ENCODE data around the gene CCDC149.

DNA sequence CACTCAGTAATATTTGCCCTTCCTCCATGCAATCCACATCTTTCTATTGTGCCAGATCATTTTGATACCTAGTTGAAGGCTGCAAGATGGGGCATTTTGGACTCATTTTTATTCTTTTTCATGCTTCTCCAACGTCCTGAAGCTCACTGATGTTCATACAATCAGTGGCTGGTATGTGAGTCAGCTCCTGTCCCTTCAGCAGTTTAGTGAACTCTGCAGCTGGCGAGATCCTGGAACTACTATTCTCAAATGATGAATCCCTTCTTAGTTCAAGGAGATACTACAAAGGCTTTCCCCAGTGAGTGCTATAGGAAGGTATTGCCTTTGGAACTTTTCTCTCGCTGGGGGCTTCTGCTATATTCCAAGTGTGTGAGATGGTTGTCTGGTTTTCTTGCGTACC is 9.6 kb upstream of the CCDC149 start:
- TF ChIP-seq, protein P1, sequence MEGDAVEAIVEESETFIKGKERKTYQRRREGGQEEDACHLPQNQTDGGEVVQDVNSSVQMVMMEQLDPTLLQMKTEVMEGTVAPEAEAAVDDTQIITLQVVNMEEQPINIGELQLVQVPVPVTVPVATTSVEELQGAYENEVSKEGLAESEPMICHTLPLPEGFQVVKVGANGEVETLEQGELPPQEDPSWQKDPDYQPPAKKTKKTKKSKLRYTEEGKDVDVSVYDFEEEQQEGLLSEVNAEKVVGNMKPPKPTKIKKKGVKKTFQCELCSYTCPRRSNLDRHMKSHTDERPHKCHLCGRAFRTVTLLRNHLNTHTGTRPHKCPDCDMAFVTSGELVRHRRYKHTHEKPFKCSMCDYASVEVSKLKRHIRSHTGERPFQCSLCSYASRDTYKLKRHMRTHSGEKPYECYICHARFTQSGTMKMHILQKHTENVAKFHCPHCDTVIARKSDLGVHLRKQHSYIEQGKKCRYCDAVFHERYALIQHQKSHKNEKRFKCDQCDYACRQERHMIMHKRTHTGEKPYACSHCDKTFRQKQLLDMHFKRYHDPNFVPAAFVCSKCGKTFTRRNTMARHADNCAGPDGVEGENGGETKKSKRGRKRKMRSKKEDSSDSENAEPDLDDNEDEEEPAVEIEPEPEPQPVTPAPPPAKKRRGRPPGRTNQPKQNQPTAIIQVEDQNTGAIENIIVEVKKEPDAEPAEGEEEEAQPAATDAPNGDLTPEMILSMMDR (IDR thresholded peaks at IDR 0.05): no peak
- TF ChIP-seq POLR2AphosphoS5 (IDR thresholded peaks at IDR 0.05; ENCODE audit: low read depth, low read length) (no peak), SIN3A (IDR thresholded peaks at IDR 0.05; ENCODE audit: borderline replicate concordance, insufficient read depth, low read depth, low read length) (no peak)
- TF ChIP-seq, protein P2, sequence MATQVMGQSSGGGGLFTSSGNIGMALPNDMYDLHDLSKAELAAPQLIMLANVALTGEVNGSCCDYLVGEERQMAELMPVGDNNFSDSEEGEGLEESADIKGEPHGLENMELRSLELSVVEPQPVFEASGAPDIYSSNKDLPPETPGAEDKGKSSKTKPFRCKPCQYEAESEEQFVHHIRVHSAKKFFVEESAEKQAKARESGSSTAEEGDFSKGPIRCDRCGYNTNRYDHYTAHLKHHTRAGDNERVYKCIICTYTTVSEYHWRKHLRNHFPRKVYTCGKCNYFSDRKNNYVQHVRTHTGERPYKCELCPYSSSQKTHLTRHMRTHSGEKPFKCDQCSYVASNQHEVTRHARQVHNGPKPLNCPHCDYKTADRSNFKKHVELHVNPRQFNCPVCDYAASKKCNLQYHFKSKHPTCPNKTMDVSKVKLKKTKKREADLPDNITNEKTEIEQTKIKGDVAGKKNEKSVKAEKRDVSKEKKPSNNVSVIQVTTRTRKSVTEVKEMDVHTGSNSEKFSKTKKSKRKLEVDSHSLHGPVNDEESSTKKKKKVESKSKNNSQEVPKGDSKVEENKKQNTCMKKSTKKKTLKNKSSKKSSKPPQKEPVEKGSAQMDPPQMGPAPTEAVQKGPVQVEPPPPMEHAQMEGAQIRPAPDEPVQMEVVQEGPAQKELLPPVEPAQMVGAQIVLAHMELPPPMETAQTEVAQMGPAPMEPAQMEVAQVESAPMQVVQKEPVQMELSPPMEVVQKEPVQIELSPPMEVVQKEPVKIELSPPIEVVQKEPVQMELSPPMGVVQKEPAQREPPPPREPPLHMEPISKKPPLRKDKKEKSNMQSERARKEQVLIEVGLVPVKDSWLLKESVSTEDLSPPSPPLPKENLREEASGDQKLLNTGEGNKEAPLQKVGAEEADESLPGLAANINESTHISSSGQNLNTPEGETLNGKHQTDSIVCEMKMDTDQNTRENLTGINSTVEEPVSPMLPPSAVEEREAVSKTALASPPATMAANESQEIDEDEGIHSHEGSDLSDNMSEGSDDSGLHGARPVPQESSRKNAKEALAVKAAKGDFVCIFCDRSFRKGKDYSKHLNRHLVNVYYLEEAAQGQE (IDR thresholded peaks at IDR 0.05; ENCODE audit: insufficient read depth in 1 of 2, low read depth in 2 of 2, low read length in 1 of 2): no peak

Data from Panc1 (cell line).